ENCODE data around the gene GATB. TPM values are rescaled to one million over a fixed set of nuclear protein-coding genes. Genes with fewer than 3 reads are reported as not detected.
A peak's percentile ranks its signal among the peaks of the same experiment; 100 is the strongest.
"Not testable (repeated sequence)": the region's sequence is repeated elsewhere in the genome, so short reads cannot be mapped to it uniquely, and the experiment has no call there.

Gene GATB
- polyA plus RNA-seq, 5 donors, result 16.4 to 21.2 (median 20.0) TPM

GRCh38 chr4:151786158-151786495, 25.3 kb upstream of the GATB start:
- no peak for DNase-seq

- DNase-seq, result no peak
Measured at GRCh38 chr4:151785484-151786157, 24.8 kb upstream of the GATB start.

GRCh38 chr4:151784706-151785105, 23.9 kb upstream of the GATB start:
- no peak for DNase-seq

- no peak for DNase-seq
Measured at GRCh38 chr4:151783867-151784266, 23.1 kb upstream of the GATB start.

GRCh38 chr4:151782296-151782695, 21.5 kb upstream of the GATB start:
- DNase-seq, result no peak

GRCh38 chr4:151781026-151781425, 20.2 kb upstream of the GATB start:
- no peak for DNase-seq

GRCh38 chr4:151777471-151777870, 16.7 kb upstream of the GATB start:
- DNase-seq, result no peak

GRCh38 chr4:151774324-151774723, 13.5 kb upstream of the GATB start:
- no peak for DNase-seq

- DNase-seq, result no peak
Measured at GRCh38 chr4:151772274-151772673, 11.5 kb upstream of the GATB start.

GRCh38 chr4:151771664-151772063, 10.9 kb upstream of the GATB start:
- DNase-seq, result peak; percentile 2 to 8

- DNase-seq, result no peak
Measured at GRCh38 chr4:151770154-151770553, 9.3 kb upstream of the GATB start.

GRCh38 chr4:151768835-151769234, 8.0 kb upstream of the GATB start:
- no peak for DNase-seq

- DNase-seq, result no peak
Measured at GRCh38 chr4:151766691-151767090, 5.9 kb upstream of the GATB start.

- DNase-seq, result peak; percentile 42 to 51
Measured at GRCh38 chr4:151760002-151760401, 805 bp downstream of the GATB start.

- no peak for DNase-seq
Measured at GRCh38 chr4:151753056-151753455, 7.8 kb downstream of the GATB start.

- no peak for DNase-seq
Measured at GRCh38 chr4:151750156-151750555, 10.7 kb downstream of the GATB start.

- DNase-seq, result no peak
Measured at GRCh38 chr4:151745481-151746231, 15.2 kb downstream of the GATB start.

GRCh38 chr4:151744614-151745013, 16.2 kb downstream of the GATB start:
- no peak for DNase-seq

GRCh38 chr4:151743894-151744293, 16.9 kb downstream of the GATB start:
- DNase-seq, result no peak

GRCh38 chr4:151743128-151743854, 17.5 kb downstream of the GATB start:
- DNase-seq, result no peak

- DNase-seq, result no peak
Measured at GRCh38 chr4:151738720-151739517, 21.9 kb downstream of the GATB start.

- not testable (repeated sequence) for DNase-seq
Measured at GRCh38 chr4:151736852-151737251, 24.0 kb downstream of the GATB start.
